HG02840 (cell line): ENCODE data around the gene AHDC1.
A peak's percentile ranks its signal among the peaks of the same experiment; 100 is the strongest.

ENCODE experiments used
- ATAC-seq: cut with Tn5 transposase; IDR thresholded peaks from one replicate; pipeline ENCODE4 v1.9.1; 2021; ENCODE audit warnings: mild to moderate bottlenecking, moderate library complexity, moderate number of reproducible peaks; ENCODE audit not compliant: unreplicated experiment, low FRiP score

Gene AHDC1

DNA sequence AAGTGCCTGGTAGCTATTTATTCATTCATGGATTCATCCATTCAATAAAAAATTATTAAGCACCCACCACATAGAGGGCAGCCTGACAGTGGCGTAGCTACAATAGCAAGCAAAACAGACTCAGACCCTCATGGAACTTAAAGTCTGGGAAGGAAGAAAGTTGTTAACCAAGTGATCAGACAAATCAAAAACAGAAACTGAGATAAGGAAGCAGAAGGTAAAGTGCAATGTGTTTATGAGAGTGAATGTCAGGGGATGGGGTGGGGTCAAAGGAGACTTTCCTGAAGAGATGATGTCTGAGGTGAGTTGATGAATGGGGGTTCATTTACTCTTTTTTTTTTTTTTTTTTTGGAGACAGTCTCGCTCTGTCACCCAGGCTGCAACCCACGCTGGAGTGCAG, 111.1 kb downstream of the AHDC1 start:
- no peak for ATAC-seq

DNA sequence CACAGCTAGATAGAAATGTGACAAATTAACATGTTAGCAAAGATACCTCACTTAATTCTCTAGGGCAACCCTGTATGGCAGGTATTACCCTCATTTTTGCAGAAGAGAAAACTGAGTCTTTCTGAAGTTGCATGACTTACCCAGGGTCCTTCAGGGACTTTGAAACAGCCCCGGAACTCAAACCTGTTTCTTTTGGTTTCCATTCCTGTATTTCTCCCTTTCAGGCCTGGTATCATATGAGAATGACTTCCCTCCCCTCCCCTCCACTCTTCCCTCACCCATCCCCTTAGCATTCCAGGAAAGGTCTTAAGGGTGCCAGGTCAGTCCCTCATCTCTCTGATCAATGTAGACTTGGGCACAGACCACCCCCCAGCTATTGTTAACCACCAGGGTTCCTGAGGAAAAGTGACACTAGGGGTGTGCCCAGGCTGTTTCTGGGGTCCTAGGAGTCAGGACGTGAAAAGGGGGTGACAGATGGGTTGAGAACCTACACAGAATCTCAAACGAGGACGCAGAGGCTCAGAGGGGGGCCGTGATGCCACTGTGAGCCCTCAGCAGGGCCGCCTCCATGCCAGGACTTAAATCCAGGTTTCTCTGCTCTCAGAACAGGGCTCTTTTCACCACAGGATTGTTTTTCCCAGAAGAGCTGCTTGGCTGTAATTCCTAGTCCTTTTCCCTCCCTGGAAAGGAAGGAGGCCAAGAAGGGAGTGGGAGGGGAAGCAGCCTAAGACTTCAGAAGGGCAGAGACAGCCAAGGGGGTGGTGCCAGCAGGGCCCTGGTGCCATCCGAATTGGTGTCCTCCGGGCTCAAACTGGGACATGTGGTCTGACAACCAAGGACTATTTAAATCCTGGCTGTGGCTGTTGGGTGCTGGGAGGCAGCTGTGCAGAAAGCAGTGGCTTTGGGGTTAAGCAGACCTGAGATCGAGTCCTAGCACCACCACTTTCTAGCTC, 111.9 kb downstream of the AHDC1 start:
- no peak for ATAC-seq

DNA sequence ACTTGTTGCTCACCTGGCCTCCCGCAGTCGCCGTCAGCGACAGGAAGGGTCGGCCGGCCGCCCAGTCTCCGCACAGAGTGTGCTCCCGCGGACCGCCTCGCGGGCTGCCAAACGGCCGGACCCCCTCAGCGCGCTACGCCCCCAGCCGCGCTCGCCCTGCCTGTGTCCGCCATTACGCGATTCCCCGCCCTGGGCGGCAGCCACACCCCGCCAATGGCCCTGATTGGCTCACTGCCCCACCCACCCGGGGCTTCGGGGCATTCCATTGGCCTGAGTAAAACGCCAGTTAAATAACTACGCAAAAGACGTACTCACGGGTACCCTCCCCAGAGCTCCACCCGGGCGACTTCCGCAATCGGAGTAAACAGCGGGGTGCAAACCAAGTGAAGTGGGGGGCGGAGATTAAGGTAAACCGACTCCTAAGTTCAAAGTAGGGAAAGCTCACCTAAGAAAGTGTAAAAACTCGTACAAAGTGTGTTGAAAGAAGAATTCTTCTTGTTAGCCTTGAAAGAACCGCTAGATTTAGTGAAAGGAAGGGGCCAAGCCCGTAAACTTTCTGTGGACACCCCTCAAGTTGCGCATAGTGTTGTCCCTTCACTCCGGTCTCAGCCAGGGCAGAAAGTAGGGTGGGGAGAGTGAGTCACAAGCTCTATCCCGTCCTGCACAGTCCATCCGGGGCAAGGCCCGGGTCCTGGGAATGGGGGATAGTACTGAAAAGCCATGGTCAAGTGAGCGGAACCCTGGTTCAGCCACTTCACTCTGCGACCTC, 113.8 kb downstream of the AHDC1 start, which contains the start of gene WASF2:
WASF2 (minus strand) TSS at position 195 of the 769 bp plus-strand sequence. CDS start 61,277 bp downstream, outside the sequence.
- ATAC-seq: peak; percentile 86

DNA sequence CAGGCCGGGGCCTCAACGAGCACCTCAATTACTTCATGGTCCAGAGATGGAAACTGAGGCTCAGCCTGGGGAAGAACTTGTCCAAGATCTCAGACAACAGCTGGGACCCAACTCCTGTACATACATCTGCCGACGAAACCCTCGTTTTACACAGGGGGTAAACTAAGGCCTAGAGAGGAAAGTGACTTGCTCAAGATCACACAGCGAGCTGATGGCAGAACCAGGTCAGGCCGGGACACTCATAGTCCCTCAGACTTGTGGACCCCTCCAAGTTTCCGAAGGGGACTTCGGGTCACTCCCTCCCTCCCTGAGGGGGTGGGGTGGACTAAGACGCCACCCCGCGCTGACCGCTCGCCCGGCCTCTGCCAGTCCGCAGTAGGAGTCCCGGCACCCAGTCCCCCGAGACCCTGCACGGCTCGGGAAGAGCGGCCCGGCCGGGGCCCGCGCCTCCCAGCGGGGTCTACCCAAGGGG, 114.4 kb downstream of the AHDC1 start:
- peak; percentile 7 for ATAC-seq

DNA sequence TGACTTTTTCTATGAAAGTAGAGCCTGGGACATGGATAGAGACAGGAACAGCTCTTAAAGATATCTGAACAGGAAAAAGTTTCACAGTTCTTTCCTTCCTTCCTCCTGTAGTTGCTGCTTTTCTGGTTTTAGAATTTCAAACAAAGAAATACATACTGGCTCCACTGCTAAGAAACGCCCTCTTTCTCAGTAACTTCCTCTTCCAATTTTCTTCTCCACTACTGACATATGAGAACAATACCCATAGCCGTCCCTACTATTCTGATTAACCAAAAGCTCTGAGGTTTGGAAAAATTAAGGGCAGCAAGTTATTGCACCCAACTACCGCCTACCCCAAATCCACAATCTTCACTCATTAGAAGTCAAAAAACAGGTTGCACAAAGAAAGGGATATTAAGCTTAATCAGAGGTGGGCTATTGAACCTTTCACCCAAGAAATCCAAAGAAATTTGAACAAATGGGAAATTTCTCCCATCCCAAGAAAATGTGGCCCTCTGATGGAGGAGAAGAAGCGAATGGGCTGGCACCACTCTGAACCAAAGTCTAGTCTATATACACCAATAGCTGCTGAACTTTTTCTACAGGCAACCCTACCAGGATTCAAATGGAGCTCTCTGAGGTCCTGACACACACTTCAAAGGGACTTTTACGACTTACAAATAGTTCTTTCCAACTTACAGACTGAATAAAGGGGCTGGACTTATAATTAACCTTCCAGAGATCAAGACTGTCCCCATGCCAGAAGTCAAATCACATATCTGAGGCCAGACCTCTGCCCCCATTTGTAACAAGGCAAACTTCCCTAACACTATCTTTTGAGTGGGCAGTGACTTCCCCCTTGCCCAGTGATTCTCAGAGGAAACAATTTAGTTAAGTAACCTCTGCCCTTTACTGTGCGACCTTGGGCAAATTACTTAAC, 115.7 kb downstream of the AHDC1 start:
- ATAC-seq: no peak

DNA sequence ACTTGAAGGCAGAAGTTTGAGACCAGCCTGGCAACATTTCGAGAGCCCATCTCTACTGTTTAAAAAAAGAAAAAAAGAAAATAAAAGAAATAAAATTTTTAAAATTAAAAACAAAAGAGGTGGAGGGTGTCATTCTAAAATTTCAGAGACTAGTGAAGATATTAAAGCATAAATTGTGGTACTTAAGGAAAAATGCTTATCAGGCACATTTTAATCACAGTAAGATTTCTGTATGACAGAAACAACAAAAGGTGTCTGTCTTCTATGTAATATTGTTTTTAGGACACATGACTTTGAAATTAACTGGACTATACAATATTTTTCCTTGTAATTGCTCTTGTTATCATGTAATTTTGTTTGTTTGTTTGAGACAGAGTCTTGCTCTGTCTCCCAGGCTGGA, 118.6 kb downstream of the AHDC1 start:
- ATAC-seq: no peak
